IgD-negative memory B cell (primary cell): ENCODE data around the gene LMAN1L. TPM values are rescaled to one million over a fixed set of nuclear protein-coding genes. Genes with fewer than 3 reads are reported as not detected.

Experiments used
- H3K27ac Mint-ChIP-seq, 3 donors: one replicate each; pipeline ENCODE4 v1.8.0; 2020 to 2022; ENCODE audit warnings: mild to moderate bottlenecking in 3 of 3, mixed read lengths in 3 of 3, moderate library complexity in 1 of 3
- H3K27me3 Mint-ChIP-seq: one replicate; pipeline ENCODE4 v1.8.0; 2021; ENCODE audit warnings: mixed read lengths
- H3K36me3 Mint-ChIP-seq: one replicate; pipeline ENCODE4 v1.8.0; 2020; ENCODE audit warnings: mild to moderate bottlenecking, mixed read lengths
- H3K4me1 Mint-ChIP-seq, 3 donors: one replicate each; pipeline ENCODE4 v1.8.0; 2020 to 2022; ENCODE audit warnings: mixed read lengths in 3 of 3, mild to moderate bottlenecking in 1 of 3
- H3K4me3 Mint-ChIP-seq, 4 donors: one replicate each; pipeline ENCODE4 v1.8.0; 2020 to 2022; ENCODE audit warnings: mild to moderate bottlenecking in 4 of 4, mixed read lengths in 4 of 4, moderate library complexity in 3 of 4
- H3K9me3 Mint-ChIP-seq, 3 donors: one replicate each; pipeline ENCODE4 v1.8.0; 2020 to 2021; ENCODE audit warnings: mixed read lengths in 3 of 3, mild to moderate bottlenecking in 1 of 3
- polyA plus RNA-seq: library from polyadenylated mRNA; unstranded; fragments of 300-500 nt; fragmentation: Illumina TruSeq; gene quantifications from one replicate; pipeline ENCODE4 v1.2.3, GENCODE V29; 2021

LMAN1L gene
- polyA plus RNA-seq, 1 donor from 2014 or later: not detected

DNA sequence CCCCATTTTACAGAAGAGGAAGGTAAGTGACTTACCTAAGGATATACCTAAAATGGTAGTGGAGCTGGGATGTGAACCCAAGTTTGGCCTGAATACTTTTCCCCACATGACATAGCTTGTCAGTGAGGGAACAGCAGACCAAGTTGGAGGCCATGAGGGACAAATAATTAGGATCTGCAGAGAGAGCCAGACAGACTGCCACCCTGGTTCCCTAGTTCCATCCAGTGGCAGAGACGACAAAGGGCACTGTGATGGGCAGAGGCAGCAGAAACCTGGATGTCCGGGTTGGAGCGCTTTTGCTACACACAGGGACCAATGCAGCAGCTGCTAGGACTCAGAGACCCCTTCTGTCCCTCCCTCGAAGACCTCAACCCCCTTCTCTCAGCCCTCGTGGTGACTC, 15.0 kb downstream of the LMAN1L start:
- H3K27ac Mint-ChIP-seq: peak overlapping the region in 1 of 3 donors; percentile 68

GRCh38 chr15:74828835-74829234, 16.2 kb downstream of the LMAN1L start:
- Mint-ChIP-seq H3K36me3 (no peaks in the 10 kb centered on the region), H3K9me3 (no peaks in the 10 kb centered on the region), H3K4me1 (peaks cover 0 to 7% (median 3%) of the 10 kb centered on the region in 3 donors), H3K4me3 (no peak overlapping the region), H3K27me3 (peaks cover 24% of the 10 kb centered on the region), H3K27ac (no peak overlapping the region)

More for the DNA sequence above, 15.0 kb downstream of the LMAN1L start:
- Mint-ChIP-seq H3K9me3 (no peaks in the 10 kb centered on the region), H3K27me3 (peaks cover 24% of the 10 kb centered on the region), H3K4me3 (no peak overlapping the region), H3K4me1 (peaks cover 0 to 7% (median 1%) of the 10 kb centered on the region in 3 donors), H3K36me3 (no peaks in the 10 kb centered on the region)

DNA sequence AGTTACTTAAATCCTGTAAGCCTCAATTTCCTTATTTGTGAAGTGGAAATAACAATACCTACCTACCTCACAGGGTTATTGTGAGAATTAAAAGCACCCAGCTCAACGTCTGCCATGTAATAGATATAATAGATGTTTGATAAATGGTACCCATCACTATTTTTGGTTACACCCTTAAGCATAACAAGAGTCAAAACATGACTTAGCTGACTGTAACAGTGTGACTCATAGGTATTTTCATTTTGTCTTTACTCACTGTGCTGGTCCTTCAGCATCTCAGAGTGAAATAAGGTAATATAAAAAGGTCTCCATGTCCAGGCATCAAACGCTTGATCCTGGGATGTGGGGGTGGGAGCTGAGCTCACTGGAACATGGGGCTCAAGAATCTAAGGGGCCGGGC, 16.9 kb downstream of the LMAN1L start:
- peaks cover 22% of the 10 kb centered on the region for H3K27me3 Mint-ChIP-seq
- H3K27ac Mint-ChIP-seq: no peak overlapping the region
- H3K4me3 Mint-ChIP-seq: no peak overlapping the region
- H3K9me3 Mint-ChIP-seq: no peaks in the 10 kb centered on the region
- H3K4me1 Mint-ChIP-seq: peaks cover 0 to 7% (median 3%) of the 10 kb centered on the region in 3 donors
- H3K36me3 Mint-ChIP-seq: no peaks in the 10 kb centered on the region

DNA sequence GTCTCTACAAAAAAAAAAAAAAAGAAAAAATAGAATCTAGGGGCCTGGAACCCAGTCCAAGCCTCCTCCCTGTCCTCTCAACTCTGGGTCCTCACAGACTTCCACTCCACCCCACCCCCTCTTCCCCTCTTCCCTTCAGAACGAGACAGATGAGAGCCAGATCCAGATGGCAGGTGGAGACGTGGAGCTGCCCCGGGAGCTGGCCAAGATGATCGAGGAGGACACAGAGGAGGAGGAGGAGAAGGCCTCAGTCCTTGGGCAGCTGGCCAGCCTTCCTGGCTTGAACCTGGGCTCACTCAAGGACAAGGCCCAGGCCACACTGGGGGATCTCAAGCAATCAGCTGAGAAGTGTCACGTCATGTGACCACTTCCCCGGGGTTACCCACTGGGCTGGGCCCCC, 17.4 kb downstream of the LMAN1L start:
- H3K27ac Mint-ChIP-seq: peak overlapping the region in 1 of 3 donors; percentile 53
- H3K27me3 Mint-ChIP-seq: peaks cover 22% of the 10 kb centered on the region
- H3K4me1 Mint-ChIP-seq: peaks cover 0 to 4% (median 3%) of the 10 kb centered on the region in 3 donors
- H3K36me3 Mint-ChIP-seq: no peaks in the 10 kb centered on the region
- H3K9me3 Mint-ChIP-seq: no peaks in the 10 kb centered on the region
- H3K4me3 Mint-ChIP-seq: no peak overlapping the region

GRCh38 chr15:74830868-74831267, 18.2 kb downstream of the LMAN1L start:
- Mint-ChIP-seq H3K9me3 (no peaks in the 10 kb centered on the region), H3K27me3 (peaks cover 18% of the 10 kb centered on the region), H3K4me3 (no peak overlapping the region), H3K36me3 (no peaks in the 10 kb centered on the region), H3K4me1 (peaks cover 0 to 6% (median 4%) of the 10 kb centered on the region in 3 donors), H3K27ac (no peak overlapping the region)

DNA sequence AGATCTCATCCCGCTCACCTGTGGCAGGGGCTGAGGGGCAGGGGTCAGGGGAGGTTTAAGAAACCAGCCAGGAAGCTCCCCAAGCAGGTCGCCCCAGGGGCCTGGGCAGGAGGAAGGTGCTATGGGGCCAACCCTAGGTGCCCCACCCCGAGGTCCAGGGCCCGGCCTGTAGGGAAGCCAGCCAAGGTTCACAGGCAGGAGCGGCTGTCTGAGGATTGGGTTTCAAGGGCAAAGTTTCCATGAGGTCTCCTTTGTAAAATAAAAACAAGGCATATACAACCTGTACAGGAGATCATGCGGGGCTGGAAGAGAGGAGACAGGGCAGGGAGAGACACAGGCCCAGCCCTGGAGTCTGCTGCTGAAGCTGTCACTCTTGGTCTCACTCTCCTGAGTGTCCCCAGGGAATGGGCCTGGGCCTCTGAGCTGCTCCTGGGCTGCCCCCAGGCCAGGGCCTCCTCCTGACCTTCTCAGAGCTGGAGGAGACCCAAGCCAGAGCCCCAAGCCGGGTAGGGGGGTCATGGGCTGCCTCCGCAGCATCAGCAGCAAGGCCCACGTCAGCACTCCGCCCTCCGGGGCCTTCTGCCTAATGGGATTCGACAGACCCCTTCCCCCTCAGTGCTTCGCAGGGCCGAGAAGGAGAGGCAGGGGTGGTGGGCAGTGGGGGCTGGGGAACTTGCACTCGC, 19.3 kb downstream of the LMAN1L start:
- H3K9me3 Mint-ChIP-seq: no peaks in the 10 kb centered on the region
- H3K36me3 Mint-ChIP-seq: no peaks in the 10 kb centered on the region
- H3K27me3 Mint-ChIP-seq: peaks cover 15% of the 10 kb centered on the region
- H3K27ac Mint-ChIP-seq: no peak overlapping the region
- H3K4me1 Mint-ChIP-seq: peaks cover 0 to 6% (median 4%) of the 10 kb centered on the region in 3 donors
- no peak overlapping the region for H3K4me3 Mint-ChIP-seq

DNA sequence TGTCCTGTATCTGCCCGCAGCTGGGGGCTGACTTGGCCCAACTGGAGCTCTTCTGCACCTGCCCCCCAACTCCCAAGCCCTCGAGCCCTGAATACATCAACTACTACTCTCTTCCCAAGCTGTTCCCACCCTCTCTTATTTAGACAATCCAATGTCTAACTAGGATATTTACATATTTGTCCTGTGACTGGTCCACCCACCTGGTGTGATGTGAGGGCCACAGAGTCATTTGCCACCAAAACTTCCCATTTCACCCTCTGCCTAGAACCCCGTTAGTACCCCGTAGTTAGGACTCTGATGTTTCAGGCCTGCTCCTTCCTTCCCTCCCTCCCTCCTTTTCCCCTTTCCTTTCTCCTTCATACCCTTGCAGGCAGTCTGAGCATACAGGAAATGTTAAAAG, 20.2 kb downstream of the LMAN1L start:
- Mint-ChIP-seq H3K36me3 (no peaks in the 10 kb centered on the region), H3K4me1 (peaks cover 0 to 6% (median 4%) of the 10 kb centered on the region in 3 donors), H3K9me3 (no peaks in the 10 kb centered on the region), H3K27me3 (peaks cover 6% of the 10 kb centered on the region), H3K27ac (peak overlapping the region in 1 of 3 donors; percentile 12), H3K4me3 (no peak overlapping the region)

DNA sequence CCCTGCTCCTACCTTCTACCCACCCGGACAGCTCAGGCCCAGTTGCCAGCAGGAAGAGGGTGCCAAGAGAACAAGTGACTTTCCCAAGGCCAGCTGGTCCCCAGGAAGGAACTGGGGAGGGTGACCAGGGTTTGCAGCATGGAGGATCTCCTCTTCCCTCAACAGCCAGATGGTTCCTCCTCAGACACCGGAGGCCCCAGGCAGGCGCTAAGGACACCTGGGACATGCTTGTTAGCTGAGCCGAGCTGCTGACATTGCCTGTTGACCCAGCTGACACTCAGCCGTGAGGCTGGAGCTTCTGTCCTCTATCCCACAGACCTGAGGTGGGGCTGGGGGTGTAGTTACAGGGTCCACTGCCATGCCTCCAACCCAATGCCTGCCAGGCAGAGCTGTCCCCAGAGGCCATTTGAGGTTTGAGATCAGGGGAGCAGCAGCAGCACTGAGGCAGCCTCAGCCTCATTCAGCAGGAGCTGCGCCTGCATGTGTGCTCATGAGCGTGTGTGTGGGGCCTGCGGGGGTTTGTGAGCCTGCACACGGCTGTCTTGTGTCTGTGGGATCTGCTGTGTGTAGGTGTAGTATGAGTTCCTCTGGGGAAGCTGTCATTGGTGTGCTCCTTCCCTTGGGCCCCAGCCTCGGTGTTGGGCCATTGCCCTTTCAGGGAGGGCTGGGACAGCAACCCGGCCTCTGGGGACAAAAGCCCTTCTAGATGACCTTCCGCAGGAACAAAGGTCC, 20.9 kb downstream of the LMAN1L start:
- Mint-ChIP-seq H3K4me1 (peaks cover 0 to 6% (median 4%) of the 10 kb centered on the region in 3 donors), H3K4me3 (no peak overlapping the region), H3K27me3 (peaks cover 3% of the 10 kb centered on the region), H3K9me3 (no peaks in the 10 kb centered on the region), H3K27ac (no peak overlapping the region), H3K36me3 (no peaks in the 10 kb centered on the region)

- peaks cover 3% of the 10 kb centered on the region for H3K36me3 Mint-ChIP-seq
- H3K27me3 Mint-ChIP-seq: no peaks in the 10 kb centered on the region
- no peaks in the 10 kb centered on the region for H3K9me3 Mint-ChIP-seq
- H3K4me1 Mint-ChIP-seq: peaks cover 2 to 6% (median 4%) of the 10 kb centered on the region in 3 donors
- no peak overlapping the region for H3K4me3 Mint-ChIP-seq
- no peak overlapping the region for H3K27ac Mint-ChIP-seq
These were observed 22.7 kb downstream of the LMAN1L start for GRCh38 chr15:74835312-74835823.

DNA sequence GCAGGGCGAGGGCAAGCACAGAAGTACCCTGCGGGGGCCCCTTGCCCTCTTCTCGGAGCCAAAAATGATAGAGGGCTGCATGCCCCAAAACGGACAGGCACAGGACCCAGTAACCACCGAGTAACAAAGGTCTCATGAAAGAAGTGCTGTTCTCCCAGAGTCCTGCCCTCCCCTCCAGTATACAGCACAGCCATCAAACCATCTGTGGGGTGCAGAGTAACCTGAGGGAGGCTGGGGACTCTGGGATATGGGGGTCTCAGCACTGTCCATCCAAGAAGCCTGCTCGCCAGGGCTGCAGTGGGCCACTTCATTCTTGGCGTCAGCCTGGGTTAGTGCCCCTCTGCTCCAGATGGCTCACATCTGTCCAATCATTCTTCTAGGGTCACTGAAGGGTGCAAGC, 24.2 kb downstream of the LMAN1L start:
- Mint-ChIP-seq H3K27ac (no peak overlapping the region), H3K27me3 (no peaks in the 10 kb centered on the region), H3K4me1 (peaks cover 4 to 11% (median 7%) of the 10 kb centered on the region in 3 donors), H3K4me3 (no peak overlapping the region), H3K36me3 (peaks cover 4% of the 10 kb centered on the region), H3K9me3 (no peaks in the 10 kb centered on the region)

DNA sequence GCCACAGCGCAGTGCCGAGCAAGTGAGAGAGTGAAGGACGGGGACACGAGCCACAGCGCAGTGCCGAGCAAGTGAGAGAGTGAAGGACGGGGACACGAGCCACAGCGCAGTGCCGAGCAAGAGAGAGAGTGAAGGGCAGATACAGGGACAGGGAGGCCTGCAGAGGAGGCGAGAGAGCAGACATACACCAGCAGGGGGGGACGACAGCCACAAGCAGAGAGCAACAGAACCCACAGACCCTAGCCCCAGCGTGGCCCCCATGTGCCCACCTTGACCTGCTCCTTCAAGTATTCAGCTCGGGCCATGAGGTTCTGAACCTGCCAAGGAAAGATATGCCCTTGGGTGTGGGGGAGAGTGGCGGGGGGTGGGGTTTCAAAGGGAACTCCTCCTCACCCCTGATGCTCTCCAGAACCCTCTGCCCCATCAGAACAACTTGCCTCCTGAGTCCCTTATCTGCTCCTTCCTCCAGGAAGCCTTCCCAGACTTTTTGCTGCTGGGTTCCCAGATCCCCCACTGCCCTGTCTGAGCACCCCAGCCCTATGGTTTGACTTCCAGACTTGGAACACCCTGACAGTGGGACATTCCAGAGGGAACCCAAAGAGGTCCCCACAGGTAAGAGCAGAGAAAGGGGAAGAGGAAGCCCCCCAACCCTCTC, 25.0 kb downstream of the LMAN1L start:
- peaks cover 4% of the 10 kb centered on the region for H3K36me3 Mint-ChIP-seq
- H3K27me3 Mint-ChIP-seq: no peaks in the 10 kb centered on the region

DNA sequence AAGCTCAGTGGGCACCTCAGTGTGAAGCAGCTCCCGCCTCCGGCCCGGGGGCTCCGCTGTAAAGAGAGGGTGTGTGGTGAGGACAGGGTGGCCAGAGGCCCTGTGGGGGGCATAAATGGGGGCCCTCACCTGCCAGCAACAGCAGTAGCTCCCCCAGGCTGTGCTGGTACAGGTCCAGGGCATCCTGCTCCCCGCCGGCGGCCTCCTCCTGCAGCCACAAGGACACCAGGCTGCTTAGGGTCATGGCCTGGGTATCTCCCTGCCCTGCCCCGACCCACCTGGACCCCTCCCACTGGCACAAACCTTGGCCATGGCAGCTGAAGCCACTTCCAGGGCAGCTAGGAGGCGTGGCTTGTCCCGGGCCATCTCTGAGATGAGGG, 25.5 kb downstream of the LMAN1L start:
- Mint-ChIP-seq H3K4me1 (peaks cover 4 to 15% (median 11%) of the 10 kb centered on the region in 3 donors), H3K4me3 (no peak overlapping the region), H3K27ac (no peak overlapping the region), H3K27me3 (no peaks in the 10 kb centered on the region), H3K36me3 (peaks cover 4% of the 10 kb centered on the region), H3K9me3 (no peaks in the 10 kb centered on the region)

More for the DNA sequence above, 25.0 kb downstream of the LMAN1L start:
- Mint-ChIP-seq H3K4me3 (no peak overlapping the region), H3K4me1 (peaks cover 4 to 14% (median 13%) of the 10 kb centered on the region in 3 donors), H3K9me3 (no peaks in the 10 kb centered on the region), H3K27ac (no peak overlapping the region)

DNA sequence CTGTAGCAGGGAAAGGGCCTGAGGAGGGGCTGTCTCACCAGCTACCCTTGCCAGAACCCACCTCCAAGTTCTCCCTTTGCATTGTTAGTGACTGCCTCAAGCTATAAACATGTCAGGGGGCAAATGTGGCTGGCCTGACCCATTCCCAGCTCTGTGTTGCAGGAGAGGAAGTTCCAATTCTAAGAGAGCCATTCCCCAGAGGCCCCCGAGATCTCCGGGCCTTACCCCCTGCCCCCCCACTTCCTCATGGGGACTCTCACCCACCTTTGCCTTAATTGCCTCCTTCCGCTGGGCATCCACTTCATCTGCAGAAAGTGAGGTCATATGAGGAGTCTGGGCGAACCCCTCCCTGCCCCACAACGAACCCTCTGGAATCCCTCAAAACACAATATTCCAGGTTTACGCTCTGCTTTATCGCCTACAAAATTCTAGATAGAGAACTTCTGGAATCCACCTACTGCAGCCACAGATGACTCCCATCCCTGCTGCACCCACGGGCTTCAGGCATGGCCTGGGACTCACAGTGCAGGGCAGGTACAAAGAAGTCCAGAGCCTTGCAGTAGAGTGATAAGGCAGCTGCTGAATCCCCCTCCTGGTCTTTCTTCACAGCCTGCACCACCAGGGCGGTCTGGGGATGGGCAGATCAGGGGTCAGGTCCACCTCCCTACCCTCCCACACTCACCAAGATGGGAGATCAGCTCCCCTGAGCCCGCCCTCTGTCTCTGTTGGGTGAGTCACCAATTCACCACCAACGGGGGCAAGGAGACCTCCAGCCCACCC, 26.3 kb downstream of the LMAN1L start:
- H3K27me3 Mint-ChIP-seq: no peaks in the 10 kb centered on the region
- peaks cover 4% of the 10 kb centered on the region for H3K36me3 Mint-ChIP-seq
- peak overlapping the region in 1 of 3 donors; percentile 62 for H3K27ac Mint-ChIP-seq
- H3K4me3 Mint-ChIP-seq: no peak overlapping the region
- peaks cover 11 to 18% (median 13%) of the 10 kb centered on the region in 3 donors for H3K4me1 Mint-ChIP-seq
- H3K9me3 Mint-ChIP-seq: no peaks in the 10 kb centered on the region

- H3K27ac Mint-ChIP-seq: peak overlapping the region in 1 of 3 donors; percentile 97
- peak overlapping the region in 2 of 4 donors; percentile 28 to 73 for H3K4me3 Mint-ChIP-seq
- H3K9me3 Mint-ChIP-seq: no peaks in the 10 kb centered on the region
- no peaks in the 10 kb centered on the region for H3K27me3 Mint-ChIP-seq
- H3K4me1 Mint-ChIP-seq: peaks cover 16 to 22% (median 19%) of the 10 kb centered on the region in 3 donors
- H3K36me3 Mint-ChIP-seq: peaks cover 4% of the 10 kb centered on the region
These were observed 27.1 kb downstream of the LMAN1L start for GRCh38 chr15:74839526-74840395.
